Upper lobe of left lung (tissue), 4 donors: ENCODE results near the gene UBL3.

ENCODE experiments used
- EP300 ChIP-seq, 4 donors: sonication (generic); formaldehyde crosslinking; IDR thresholded peaks; one replicate each; pipeline ENCODE4 v1.5.1; 2017; ENCODE audit warnings: antibody characterized with exemption in 4 of 4, control low read depth in 2 of 4
- POLR2A ChIP-seq, 4 donors: fragments of 450-650 bp; IDR thresholded peaks; one replicate each; pipeline ENCODE4 v1.5.1; 2016 to 2017; ENCODE audit warnings: antibody characterized with exemption in 4 of 4, mild to moderate bottlenecking in 2 of 4
- POLR2AphosphoS5 ChIP-seq, 2 donors: sonication (generic); formaldehyde crosslinking; IDR thresholded peaks; one replicate each; pipeline ENCODE4 v1.5.1; 2017; ENCODE audit warnings: antibody characterized with exemption in 2 of 2
- TF ChIP-seq, protein P1 (sequence below), 6 experiments: fragments of 450-650 bp in 4 of 6; fragments of 200-600 bp in 2 of 6; sonication (generic) in 2 of 6; IDR thresholded peaks; one replicate each; pipeline ENCODE4 v1.5.1; 2016 to 2019; ENCODE audit warnings: antibody characterized with exemption in 6 of 6

DNA sequence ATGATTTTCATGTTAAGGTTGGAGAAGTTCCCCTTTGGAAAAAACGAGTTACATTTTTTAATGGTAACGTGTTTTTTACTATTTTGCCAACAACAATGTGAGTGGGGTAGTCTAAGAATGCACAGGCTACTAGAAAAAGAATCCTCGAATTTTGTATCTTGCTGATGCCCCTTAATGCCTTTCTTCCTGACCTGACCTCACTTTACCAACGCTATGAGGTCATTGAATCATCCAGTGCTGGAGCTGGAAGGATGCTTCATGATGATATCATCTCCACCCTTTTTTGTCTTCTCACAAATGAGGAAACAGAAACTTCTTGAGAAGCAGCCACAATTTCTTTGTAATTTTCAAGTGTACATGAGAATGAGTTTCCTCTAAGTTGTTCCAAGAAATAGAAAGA lies 8.2 kb upstream of the UBL3 start:
- TF ChIP-seq, protein P1, sequence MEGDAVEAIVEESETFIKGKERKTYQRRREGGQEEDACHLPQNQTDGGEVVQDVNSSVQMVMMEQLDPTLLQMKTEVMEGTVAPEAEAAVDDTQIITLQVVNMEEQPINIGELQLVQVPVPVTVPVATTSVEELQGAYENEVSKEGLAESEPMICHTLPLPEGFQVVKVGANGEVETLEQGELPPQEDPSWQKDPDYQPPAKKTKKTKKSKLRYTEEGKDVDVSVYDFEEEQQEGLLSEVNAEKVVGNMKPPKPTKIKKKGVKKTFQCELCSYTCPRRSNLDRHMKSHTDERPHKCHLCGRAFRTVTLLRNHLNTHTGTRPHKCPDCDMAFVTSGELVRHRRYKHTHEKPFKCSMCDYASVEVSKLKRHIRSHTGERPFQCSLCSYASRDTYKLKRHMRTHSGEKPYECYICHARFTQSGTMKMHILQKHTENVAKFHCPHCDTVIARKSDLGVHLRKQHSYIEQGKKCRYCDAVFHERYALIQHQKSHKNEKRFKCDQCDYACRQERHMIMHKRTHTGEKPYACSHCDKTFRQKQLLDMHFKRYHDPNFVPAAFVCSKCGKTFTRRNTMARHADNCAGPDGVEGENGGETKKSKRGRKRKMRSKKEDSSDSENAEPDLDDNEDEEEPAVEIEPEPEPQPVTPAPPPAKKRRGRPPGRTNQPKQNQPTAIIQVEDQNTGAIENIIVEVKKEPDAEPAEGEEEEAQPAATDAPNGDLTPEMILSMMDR (IDR thresholded peaks at IDR 0.05), result no peak
- no peak for TF ChIP-seq POLR2A (IDR thresholded peaks at IDR 0.05)
- TF ChIP-seq POLR2AphosphoS5 (IDR thresholded peaks at IDR 0.05), result no peak
- no peak for TF ChIP-seq EP300 (IDR thresholded peaks at IDR 0.05)
